IMR-90 (cell line): ENCODE data around the gene RAB31. TPM values are rescaled to one million over a fixed set of nuclear protein-coding genes. Genes with fewer than 3 reads are reported as not detected.

Experiments used
- ATAC-seq: fragments of 200-7000 bp; cut with Tn5 transposase; 2 replicates; pipeline ENCODE4 v1.9.1; 2020; ENCODE audit warnings: low read depth, mild to moderate bottlenecking, moderate library complexity
- BruUV-seq: library from RNA; stranded (reverse); fragments of 400-500 nt; replicated peaks from 2 replicates; lab custom pipeline; 2021; lab: Mats Ljungman, UMichigan
- CTCF ChIA-PET: fragments of 300-600 bp; formaldehyde crosslinking; extraction: SDS; loops from one replicate; lab custom pipeline; 2021; ENCODE audit warnings: antibody characterized with exemption; lab: Yijun Ruan, JAX
- POLR2A ChIA-PET: fragments of 300-600 bp; sonication (Branson Sonifier 250); formaldehyde crosslinking; loops from one replicate; lab custom pipeline; 2022; ENCODE audit warnings: antibody characterized with exemption; ENCODE audit not compliant: unreplicated experiment; lab: Charles Lee
- DNase-seq: peaks from one replicate; pipeline ENCODE4 v3.0.0; 2013
- H2AFZ ChIP-seq: replicated peaks from 2 replicates; pipeline ENCODE3; 2013; ENCODE audit warnings: low read length, mild to moderate bottlenecking; ENCODE audit not compliant: poor library complexity
- H2AK5ac ChIP-seq: 2 replicates; pipeline ENCODE4 v1.6.1; 2013; ENCODE audit warnings: low read depth, low read length, inconsistent platforms
- H2AK9ac ChIP-seq: replicated peaks from 2 replicates; pipeline ENCODE3; 2013; ENCODE audit warnings: mild to moderate bottlenecking, low read depth, low read length, moderate library complexity; ENCODE audit not compliant: poor library complexity
- H2BK120ac ChIP-seq: 2 replicates; pipeline ENCODE4 v1.6.1; 2013; ENCODE audit warnings: low read depth, low read length, inconsistent platforms
- H2BK15ac ChIP-seq: 3 replicates; pipeline ENCODE4 v1.6.1; 2013; ENCODE audit warnings: low read depth, low read length, inconsistent platforms
- H2BK20ac ChIP-seq: 2 replicates; pipeline ENCODE4 v1.6.1; 2013; ENCODE audit warnings: low read depth, mild to moderate bottlenecking, inconsistent platforms, low read length, moderate library complexity
- H2BK5ac ChIP-seq: 2 replicates; pipeline ENCODE4 v1.6.1; 2013; ENCODE audit warnings: mild to moderate bottlenecking, low read depth, low read length, inconsistent platforms; ENCODE audit not compliant: poor library complexity, severe bottlenecking
- H3K14ac ChIP-seq: replicated peaks from 2 replicates; pipeline ENCODE4 v1.6.1; 2013; ENCODE audit warnings: low read depth, low read length, inconsistent platforms
- H3K18ac ChIP-seq: 2 replicates; pipeline ENCODE4 v1.6.1; 2013; ENCODE audit warnings: low read depth, low read length, control low read depth
- H3K23ac ChIP-seq: 2 replicates; pipeline ENCODE4 v1.6.1; 2013; ENCODE audit warnings: low read depth, low read length, inconsistent platforms
- H3K27ac ChIP-seq: 2 replicates; pipeline ENCODE4 v1.5.1; 2013; ENCODE audit warnings: mild to moderate bottlenecking, control low read depth, low read length; ENCODE audit not compliant: insufficient read depth
- H3K27me3 ChIP-seq: 2 replicates; pipeline ENCODE4 v1.6.1; 2013; ENCODE audit warnings: low read length; ENCODE audit not compliant: control insufficient read depth, insufficient read depth
- H3K36me3 ChIP-seq: 2 replicates; pipeline ENCODE4 v1.6.1; 2013; ENCODE audit warnings: low read length, mixed read lengths; ENCODE audit not compliant: control insufficient read depth, insufficient read depth
- H3K4ac ChIP-seq: 2 replicates; pipeline ENCODE4 v1.6.1; 2013; ENCODE audit warnings: low read depth, low read length, inconsistent platforms
- H3K4me1 ChIP-seq: 2 replicates; pipeline ENCODE4 v1.6.1; 2013; ENCODE audit warnings: low read length, mixed read lengths; ENCODE audit not compliant: control insufficient read depth, insufficient read depth
- H3K4me2 ChIP-seq: 2 replicates; pipeline ENCODE4 v1.6.1; 2013; ENCODE audit warnings: low read depth, mild to moderate bottlenecking, control low read depth, low read length, moderate library complexity
- H3K4me3 ChIP-seq: 2 replicates; pipeline ENCODE4 v1.5.1; 2013; ENCODE audit warnings: low read depth, mild to moderate bottlenecking, control low read depth, low read length, moderate library complexity; ENCODE audit not compliant: insufficient read depth
- H3K56ac ChIP-seq: 2 replicates; pipeline ENCODE4 v1.6.1; 2013; ENCODE audit warnings: low read length, inconsistent platforms; ENCODE audit not compliant: insufficient read depth; ENCODE audit errors: extremely low read depth
- H3K79me1 ChIP-seq, 2 experiments: 2 replicates each; pipeline ENCODE4 v1.6.1; 2013; ENCODE audit warnings: low read length in 2 of 2, inconsistent platforms in 1 of 2, low read depth in 1 of 2
- H3K9ac ChIP-seq: 2 replicates; pipeline ENCODE4 v1.6.1; 2013; ENCODE audit warnings: low read depth, low read length, control low read depth
- H3K9me1 ChIP-seq: 2 replicates; pipeline ENCODE4 v1.6.1; 2013; ENCODE audit warnings: low read length, inconsistent platforms; ENCODE audit not compliant: insufficient read depth
- H3K9me3 ChIP-seq: 2 replicates; pipeline ENCODE4 v1.6.1; 2013; ENCODE audit warnings: low read length; ENCODE audit not compliant: control insufficient read depth, insufficient read depth
- H4K20me1 ChIP-seq: 2 replicates; pipeline ENCODE4 v1.6.1; 2013; ENCODE audit warnings: low read length, inconsistent platforms; ENCODE audit not compliant: insufficient read depth
- H4K5ac ChIP-seq: 2 replicates; pipeline ENCODE4 v1.6.1; 2013; ENCODE audit warnings: mild to moderate bottlenecking, low read depth, low read length, control low read depth
- H4K8ac ChIP-seq, 2 experiments: 2 replicates each; pipeline ENCODE4 v1.6.1; 2013; ENCODE audit warnings: low read depth in 2 of 2, low read length in 2 of 2, control low read depth in 1 of 2, inconsistent platforms in 1 of 2
- H4K91ac ChIP-seq: 2 replicates; pipeline ENCODE4 v1.6.1; 2013; ENCODE audit warnings: low read depth, low read length, inconsistent platforms; ENCODE audit not compliant: insufficient read depth
- BHLHE40 ChIP-seq: fragments of 150-350 bp; IDR thresholded peaks from 2 replicates; pipeline ENCODE4 v1.6.1; 2016; ENCODE audit warnings: mild to moderate bottlenecking, low read depth, low read length
- CEBPB ChIP-seq: IDR thresholded peaks from 2 replicates; pipeline ENCODE4 v1.6.1; 2012; ENCODE audit warnings: low read depth, low read length, improper control_type of control experiment
- FOS ChIP-seq: fragments of 150-350 bp; IDR thresholded peaks from 2 replicates; pipeline ENCODE4 v1.6.1; 2016; ENCODE audit warnings: low read depth, low read length
- MAFK ChIP-seq: IDR thresholded peaks from 2 replicates; pipeline ENCODE4 v1.6.1; 2012; ENCODE audit warnings: low read depth, low read length, improper control_type of control experiment
- MXI1 ChIP-seq: IDR thresholded peaks from 2 replicates; pipeline ENCODE4 v1.6.1; 2012; ENCODE audit warnings: low read depth, mild to moderate bottlenecking, low read length, moderate library complexity, borderline replicate concordance
- NFE2L2 ChIP-seq: fragments of 150-350 bp; IDR thresholded peaks from 2 replicates; pipeline ENCODE4 v1.6.1; 2016; ENCODE audit warnings: low read depth, mild to moderate bottlenecking, low read length
- RAD21 ChIP-seq: IDR thresholded peaks from 2 replicates; pipeline ENCODE4 v1.6.1; 2012; ENCODE audit warnings: low read length, improper control_type of control experiment
- WGBS, 2 experiments: methylation state at CpG; one replicate each; pipeline versions ENCODE4 v1.1.5 to v1.1.7; 2013; ENCODE audit warnings: missing lambda C conversion rate in 2 of 2; ENCODE audit not compliant: insufficient read length in 1 of 2; ENCODE audit errors: extremely low coverage in 2 of 2; 5-methylcytosine and 5-hydroxymethylcytosine counted together
- dilution Hi-C: fragments of 300-500 bp; cut with HindIII; formaldehyde crosslinking; loops from one replicate; pipeline ENCODE4 v1.14.3; 2018; ENCODE audit warnings: low sequenced_read_pairs; ENCODE audit not compliant: unreplicated experiment
- in situ Hi-C: fragments of 300-500 bp; cut with MboI; formaldehyde crosslinking; loops from 3 replicates; pipeline ENCODE4 v1.14.3; 2019; ENCODE audit warnings: low sequenced_read_pairs, inconsistent platforms, mixed read lengths
- intact Hi-C: fragments of 100-400 bp; cut with micrococcal nuclease; formaldehyde crosslinking; loops from 2 replicates; pipeline ENCODE4 v1.10.0; 2022
- polyA plus RNA-seq, 3 experiments: library from polyadenylated mRNA; depleted of rRNA; stranded (reverse); fragments of >200 nt; gene quantifications; 2 replicates each; pipeline ENCODE4 v1.2.3, GENCODE V29; 2012; ENCODE audit warnings: low replicate concordance in 1 of 3
- total RNA-seq: library from RNA; depleted of rRNA; stranded (reverse); fragments of >200 nt; gene quantifications from 2 replicates; pipeline ENCODE4 v1.2.3, GENCODE V29; 2012
- TF ChIP-seq, protein P1 (sequence below): fragments of 150-350 bp; IDR thresholded peaks from 2 replicates; pipeline ENCODE4 v1.6.1; 2017; ENCODE audit warnings: mild to moderate bottlenecking, antibody characterized with exemption, low read length, low read depth
- TF ChIP-seq, protein P2 (sequence below): conservative IDR thresholded peaks from 2 replicates; pipeline ENCODE4 v1.5.1; 2012; ENCODE audit warnings: mild to moderate bottlenecking, low read depth, low read length, improper control_type of control experiment

The RAB31 gene
- total and polyA plus RNA-seq, 2 of the 4 experiments (the other 2 are of a cell fraction), result 13.8 to 26.9 TPM

- H3K4me2 ChIP-seq, result no peak overlapping the region
- H3K79me1 ChIP-seq, result peaks cover 4 to 5% of the 10 kb centered on the region in 2 experiments; a peak in 3 of 4 replicates
- H3K56ac ChIP-seq, result no peak overlapping the region
- WGBS, 2 experiments, result no CpG with 5 or more reads among the region's 3 CpGs
- H2AFZ ChIP-seq, result no peak overlapping the region
- no peak for DNase-seq
- H4K91ac ChIP-seq, result no peak overlapping the region
- no peak overlapping the region for H3K4ac ChIP-seq
- H3K18ac ChIP-seq, result no peak overlapping the region
- no peak overlapping the region for H2BK5ac ChIP-seq
- no peak overlapping the region for H3K4me3 ChIP-seq
- H2AK9ac ChIP-seq, result no peak overlapping the region
- in situ Hi-C loops, result no loop called here
- no peak overlapping the region for H2BK15ac ChIP-seq
- dilution Hi-C loops, result no loop called here
- H3K9me1 ChIP-seq, result 0 out of 2 replicates have a peak, but pooled peaks cover 7% of the 10 kb centered on the region
- no peak overlapping the region for H2AK5ac ChIP-seq
- H2BK120ac ChIP-seq, result no peak overlapping the region
- H3K27ac ChIP-seq, result no peak overlapping the region
- H2BK20ac ChIP-seq, result no peak overlapping the region
- H3K9ac ChIP-seq, result no peak overlapping the region
- peaks cover 6% of the 10 kb centered on the region for H3K4me1 ChIP-seq
- no peaks in the 10 kb centered on the region for H3K27me3 ChIP-seq
- CTCF ChIA-PET, result no interaction called here
- H3K14ac ChIP-seq, result no peak overlapping the region
- no TSS peak for BruUV-seq
- 0 out of 2 replicates have a peak, but pooled peaks cover 2% of the 10 kb centered on the region for H3K9me3 ChIP-seq
- H4K8ac ChIP-seq, result no peak overlapping the region
- ATAC-seq, result no peak
- H4K5ac ChIP-seq, result no peak overlapping the region
- no peaks in the 10 kb centered on the region for H3K36me3 ChIP-seq
- intact Hi-C loops, result no loop called here
- no peak overlapping the region for H3K23ac ChIP-seq
- H4K20me1 ChIP-seq, result no peaks in the 10 kb centered on the region; the same call in 1 of the 2 replicates
- POLR2A ChIA-PET, result no interaction called here
- TF ChIP-seq, protein P1, sequence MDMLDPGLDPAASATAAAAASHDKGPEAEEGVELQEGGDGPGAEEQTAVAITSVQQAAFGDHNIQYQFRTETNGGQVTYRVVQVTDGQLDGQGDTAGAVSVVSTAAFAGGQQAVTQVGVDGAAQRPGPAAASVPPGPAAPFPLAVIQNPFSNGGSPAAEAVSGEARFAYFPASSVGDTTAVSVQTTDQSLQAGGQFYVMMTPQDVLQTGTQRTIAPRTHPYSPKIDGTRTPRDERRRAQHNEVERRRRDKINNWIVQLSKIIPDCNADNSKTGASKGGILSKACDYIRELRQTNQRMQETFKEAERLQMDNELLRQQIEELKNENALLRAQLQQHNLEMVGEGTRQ, result no peak
- no peak for TF ChIP-seq MAFK
- TF ChIP-seq BHLHE40, result no peak
- TF ChIP-seq CEBPB, result no peak
- TF ChIP-seq, protein P2, sequence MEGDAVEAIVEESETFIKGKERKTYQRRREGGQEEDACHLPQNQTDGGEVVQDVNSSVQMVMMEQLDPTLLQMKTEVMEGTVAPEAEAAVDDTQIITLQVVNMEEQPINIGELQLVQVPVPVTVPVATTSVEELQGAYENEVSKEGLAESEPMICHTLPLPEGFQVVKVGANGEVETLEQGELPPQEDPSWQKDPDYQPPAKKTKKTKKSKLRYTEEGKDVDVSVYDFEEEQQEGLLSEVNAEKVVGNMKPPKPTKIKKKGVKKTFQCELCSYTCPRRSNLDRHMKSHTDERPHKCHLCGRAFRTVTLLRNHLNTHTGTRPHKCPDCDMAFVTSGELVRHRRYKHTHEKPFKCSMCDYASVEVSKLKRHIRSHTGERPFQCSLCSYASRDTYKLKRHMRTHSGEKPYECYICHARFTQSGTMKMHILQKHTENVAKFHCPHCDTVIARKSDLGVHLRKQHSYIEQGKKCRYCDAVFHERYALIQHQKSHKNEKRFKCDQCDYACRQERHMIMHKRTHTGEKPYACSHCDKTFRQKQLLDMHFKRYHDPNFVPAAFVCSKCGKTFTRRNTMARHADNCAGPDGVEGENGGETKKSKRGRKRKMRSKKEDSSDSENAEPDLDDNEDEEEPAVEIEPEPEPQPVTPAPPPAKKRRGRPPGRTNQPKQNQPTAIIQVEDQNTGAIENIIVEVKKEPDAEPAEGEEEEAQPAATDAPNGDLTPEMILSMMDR, result no peak
- TF ChIP-seq FOS, result no peak
- TF ChIP-seq MXI1, result no peak
- TF ChIP-seq RAD21, result no peak
- TF ChIP-seq NFE2L2, result no peak
Measured at GRCh38 chr18:9850309-9850708, 142.2 kb downstream of the RAB31 start.
